HG03460 (cell line): ENCODE data around the gene RIN3.
A peak's percentile ranks its signal among the peaks of the same experiment; 100 is the strongest.

Experiments used
- ATAC-seq: cut with Tn5 transposase; IDR thresholded peaks from one replicate; pipeline ENCODE4 v1.9.1; 2021; ENCODE audit not compliant: unreplicated experiment

Gene RIN3

DNA sequence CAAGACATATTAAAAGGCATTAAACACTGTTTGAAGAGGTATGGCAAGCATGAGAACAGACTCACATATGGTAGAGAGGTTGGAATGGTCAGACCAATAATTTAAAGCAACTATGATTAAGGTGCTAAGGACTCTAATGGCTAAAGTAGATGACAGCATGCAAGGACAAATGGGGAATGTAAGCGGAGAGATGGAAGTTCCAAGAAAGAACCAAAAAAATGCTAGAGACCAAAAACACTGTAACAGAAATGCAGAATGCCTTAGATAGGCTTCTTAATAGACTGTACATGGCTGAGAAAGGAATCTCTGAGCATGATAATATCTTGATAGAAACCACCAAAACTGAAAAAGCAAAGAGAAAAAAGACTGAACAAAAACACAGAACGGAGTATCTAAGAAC, 77.4 kb downstream of the RIN3 start:
- no peak for ATAC-seq

DNA sequence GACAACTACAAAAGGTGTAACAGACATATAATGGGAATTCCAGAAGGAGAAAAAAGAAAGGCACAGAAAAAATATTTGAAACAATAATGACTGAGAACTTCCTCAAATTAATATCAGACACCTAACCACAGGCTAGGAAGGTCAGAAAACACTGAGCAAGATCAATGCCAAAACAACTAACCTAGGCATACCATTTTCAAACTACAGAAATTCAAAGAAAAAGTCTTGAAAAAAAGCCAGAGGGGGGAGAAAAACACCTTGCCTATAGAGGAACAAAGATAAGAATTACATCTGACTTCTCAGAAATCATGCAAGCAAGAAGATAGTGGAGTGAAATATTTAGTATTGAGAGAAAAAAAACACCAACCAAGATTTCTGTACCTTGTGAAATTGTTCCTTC, 77.8 kb downstream of the RIN3 start:
- ATAC-seq = no peak

DNA sequence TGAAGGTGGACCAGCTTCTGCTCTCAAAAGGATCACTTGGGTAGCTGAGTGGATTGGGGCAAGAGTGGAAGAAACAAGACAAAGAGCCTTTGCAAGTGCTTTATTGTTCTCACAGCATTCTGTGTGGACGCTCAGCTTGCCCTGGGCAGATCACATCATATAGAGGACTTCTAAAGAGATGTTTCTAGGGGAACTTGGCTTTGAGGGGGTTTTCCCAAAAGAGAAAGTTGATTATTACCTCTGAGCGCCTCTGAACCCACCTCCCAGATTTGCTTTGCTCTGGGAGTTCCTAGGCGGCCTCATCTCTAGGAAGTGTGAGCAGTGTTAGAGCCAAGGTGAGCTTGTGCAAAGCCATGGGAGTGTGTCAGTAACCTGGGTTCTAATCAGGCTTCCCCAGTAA, 81.7 kb downstream of the RIN3 start:
- ATAC-seq = peak; percentile 51

DNA sequence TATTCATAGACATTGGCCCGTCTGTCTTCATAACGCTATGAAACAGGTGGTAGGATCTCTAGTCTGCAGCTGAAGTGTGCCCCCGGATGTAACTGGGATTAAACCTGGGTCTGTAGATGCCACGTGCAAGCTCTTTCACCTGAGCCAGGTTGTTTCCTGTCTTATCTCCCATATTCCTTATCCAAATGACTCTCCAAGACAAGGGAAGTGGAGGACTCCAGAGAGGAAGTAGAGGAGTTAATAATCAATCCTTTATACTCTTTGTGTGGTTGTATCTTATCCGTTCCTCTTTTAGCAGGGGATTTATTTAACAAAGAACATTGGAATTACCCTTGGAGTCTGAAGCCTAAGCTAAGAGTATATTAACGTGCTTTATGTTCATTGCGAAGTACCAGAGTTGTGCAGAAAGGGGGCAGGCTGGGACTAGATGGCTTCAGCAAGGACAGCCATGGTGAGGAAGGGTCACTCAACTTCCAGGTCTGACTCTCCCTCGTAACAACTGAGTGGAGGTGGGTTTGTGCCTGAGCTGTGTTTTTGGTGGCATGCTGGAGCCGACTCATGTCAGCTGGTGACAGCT, 82.8 kb downstream of the RIN3 start:
- ATAC-seq = no peak

DNA sequence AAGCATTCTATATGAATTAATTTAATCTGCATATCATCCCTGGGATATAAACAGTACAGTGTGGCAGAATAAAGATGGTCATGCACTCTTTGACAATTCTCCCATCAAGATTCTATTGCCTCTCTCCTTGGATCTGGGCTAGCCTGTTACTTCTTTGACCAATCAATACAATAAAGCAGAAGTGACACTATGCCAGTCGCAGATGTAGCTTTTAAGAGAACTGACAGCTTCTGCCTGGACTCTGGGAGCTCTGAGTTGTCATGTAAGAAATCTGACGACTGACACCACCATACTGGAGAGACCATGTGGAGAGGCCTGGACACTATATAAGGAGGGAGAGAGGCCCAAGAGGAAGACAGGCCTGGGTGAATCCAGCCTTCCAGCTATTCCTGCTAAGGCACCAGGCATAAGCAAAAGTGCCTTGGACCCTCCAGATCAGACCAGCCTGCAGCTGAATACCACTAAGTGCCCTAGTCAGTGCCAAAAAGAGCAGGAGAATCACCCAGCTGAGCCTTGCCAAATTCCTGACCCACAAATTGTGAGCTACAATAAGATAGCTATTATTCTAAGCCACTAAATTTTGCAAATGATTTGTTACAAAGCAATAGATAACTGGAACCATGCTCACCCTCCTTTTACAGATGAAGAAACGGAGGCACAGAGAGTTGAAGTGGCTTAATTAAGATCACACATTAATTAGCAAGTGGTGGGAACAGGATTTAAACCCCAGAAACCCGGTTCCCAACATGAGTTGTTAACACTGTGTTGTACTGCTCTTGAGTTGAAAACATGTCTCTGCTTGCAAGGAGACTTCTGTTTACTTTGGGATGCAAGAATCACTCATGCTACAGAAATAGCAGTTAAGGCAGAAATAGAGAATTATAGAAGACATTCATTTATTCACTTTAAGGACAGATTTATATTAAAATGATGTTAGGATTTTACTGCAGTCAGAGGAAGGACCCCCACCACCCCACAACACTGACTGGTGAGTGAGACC, 84.6 kb downstream of the RIN3 start:
- no peak for ATAC-seq

DNA sequence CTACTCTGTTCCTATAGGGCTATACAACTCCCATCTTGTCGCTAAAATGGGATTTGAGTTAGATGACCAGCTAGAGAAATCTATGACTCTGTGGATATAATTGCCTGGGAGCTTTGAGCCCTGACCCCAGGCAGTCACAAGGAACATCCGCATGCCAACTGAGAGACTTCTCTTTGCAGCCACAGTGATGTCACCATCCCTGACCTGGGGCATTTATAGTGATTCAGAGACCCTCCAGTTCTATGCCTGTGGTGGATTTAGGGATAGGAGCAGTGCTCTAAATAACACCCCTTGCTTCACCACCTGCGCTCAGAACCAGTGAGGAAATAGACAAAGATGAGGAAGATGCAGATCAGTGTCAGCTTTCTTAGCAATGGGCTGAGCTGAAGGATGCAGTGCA, 86.2 kb downstream of the RIN3 start:
- no peak for ATAC-seq

DNA sequence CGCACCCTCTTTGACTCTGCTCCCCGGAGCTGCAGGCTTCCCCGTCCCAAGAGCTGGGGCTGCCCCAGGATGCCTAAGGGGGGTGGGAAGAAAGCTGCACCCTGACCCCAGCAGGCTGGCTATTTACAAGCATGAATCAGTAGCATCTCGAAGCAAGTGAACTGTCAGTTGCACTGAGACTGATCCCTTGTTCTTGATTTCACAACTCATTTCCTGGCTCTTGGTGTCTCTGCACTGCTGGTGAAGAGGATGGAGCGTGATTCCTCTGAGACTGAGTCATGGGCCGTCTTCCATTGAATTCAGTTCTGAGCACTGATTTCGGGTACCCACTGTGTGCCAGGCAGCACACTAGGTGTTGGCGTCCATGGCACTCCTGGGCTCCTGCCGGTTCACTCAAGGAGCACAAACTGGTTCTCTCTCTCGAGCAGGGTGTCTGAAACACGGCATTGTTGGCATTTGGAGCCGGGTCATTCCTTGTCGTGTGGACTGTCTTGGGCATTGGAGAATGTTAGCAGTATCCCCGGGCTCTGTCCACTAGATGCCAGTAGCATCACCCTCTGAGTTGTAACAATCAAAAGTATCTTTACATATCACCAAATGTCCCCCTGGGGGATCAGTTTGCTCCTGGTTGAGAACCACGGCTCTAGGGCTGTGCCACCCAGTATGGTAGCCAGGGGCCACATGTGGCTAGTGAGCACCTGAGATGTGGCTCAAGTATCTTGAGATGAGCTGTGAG, 86.9 kb downstream of the RIN3 start:
- ATAC-seq = no peak

DNA sequence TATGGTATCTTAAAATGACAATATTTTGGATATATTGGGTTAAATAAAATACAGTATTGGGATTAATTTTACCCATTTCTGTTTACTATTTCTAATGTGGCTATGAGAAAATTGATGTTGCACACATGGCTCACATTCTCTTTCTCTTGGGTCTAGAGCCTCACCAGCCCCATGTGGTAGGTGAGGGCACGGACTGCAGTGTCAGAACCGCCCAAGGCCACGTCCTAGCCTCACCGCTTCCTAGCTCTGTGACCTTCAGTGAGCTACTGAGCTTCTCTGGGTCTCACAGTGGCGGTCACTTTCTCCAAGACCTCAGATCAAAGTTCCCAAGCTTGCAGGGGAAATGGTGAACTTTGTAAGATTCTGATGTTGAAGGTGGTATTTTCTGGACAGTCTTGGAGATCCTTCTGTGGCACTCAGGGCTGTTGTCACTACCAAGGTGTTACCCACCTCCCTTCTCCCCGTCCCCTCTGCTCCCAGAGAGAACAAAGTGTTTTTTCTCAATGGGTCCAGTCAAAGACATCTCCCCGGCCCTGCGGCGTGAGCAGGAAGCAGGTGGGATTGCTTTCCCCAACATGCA, 87.6 kb downstream of the RIN3 start:
- no peak for ATAC-seq

DNA sequence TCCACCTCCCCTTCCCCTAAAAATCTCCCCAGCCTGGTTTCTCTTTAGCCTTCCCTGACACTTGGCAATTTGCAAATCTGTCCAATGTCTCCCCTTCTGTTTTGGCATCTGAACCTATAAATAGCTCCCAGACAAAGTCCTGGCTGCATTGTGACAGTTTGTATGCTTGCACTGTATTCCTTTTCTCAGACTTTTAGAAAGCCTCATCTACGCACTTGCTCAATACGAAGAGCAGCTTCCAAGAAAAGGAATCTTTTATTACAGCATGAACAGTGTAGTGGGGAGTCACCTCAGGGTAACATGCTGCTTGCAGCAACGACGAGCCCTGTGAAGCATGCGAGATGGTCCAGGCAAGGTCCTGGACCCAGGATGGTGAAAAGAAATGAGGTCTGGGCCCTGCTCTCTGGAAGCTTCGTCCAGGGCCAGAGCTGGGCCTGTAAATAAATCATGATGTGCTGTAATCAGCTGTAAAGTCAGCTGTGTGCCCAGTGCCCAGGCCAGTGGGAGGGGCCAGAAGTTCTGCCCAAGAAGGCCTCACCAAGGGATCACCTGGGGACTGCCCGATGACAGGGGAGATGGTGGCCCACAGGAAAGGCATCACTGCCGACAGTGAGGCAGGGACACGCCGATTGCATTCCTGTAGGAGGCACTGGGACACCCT, 88.3 kb downstream of the RIN3 start:
- no peak for ATAC-seq

DNA sequence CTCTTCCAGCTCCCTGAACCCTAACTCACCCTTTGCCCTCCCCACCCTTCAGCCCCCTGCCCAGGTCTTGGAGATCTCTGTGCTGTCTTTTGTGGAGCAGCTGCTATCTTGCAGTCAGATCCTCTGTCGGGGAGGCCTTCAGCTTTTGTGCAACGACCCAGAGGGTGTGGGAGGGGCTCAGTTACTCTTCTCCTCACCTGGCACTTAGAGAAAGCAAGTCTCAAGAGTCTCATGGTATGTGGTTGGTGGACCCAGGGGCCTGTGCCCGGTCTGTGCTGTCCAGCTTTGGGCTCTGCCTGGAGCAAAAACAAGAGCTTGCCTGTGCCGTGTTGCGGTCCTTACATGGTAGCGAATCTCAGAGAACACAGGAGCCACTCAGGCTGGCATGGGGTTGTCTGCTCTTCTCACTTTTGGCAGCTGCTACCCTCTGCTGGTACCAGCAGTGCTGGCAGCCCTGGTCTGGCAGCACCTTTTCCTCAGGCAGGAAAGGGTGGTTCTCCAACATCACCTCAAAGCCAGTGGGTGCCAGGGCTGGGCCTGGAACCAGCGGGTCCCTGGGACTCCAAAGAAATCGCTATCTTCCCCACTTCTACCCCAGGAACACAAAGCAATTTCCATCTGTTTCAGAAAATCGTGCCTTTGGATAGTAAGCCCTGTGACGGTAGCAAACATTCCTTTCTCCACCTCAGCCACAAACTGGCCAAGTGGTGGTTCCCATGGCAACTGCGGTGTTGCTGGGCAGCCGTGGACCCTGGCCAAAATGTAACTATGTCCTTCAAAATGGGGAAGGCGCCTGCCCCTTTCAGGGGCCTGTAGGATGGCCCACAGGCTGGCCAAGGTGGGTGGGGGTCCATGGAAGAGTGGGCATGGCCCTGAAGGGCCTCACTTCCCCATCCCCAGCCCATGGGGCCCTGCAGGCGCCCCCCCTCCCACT, 90.0 kb downstream of the RIN3 start:
- no peak for ATAC-seq

DNA sequence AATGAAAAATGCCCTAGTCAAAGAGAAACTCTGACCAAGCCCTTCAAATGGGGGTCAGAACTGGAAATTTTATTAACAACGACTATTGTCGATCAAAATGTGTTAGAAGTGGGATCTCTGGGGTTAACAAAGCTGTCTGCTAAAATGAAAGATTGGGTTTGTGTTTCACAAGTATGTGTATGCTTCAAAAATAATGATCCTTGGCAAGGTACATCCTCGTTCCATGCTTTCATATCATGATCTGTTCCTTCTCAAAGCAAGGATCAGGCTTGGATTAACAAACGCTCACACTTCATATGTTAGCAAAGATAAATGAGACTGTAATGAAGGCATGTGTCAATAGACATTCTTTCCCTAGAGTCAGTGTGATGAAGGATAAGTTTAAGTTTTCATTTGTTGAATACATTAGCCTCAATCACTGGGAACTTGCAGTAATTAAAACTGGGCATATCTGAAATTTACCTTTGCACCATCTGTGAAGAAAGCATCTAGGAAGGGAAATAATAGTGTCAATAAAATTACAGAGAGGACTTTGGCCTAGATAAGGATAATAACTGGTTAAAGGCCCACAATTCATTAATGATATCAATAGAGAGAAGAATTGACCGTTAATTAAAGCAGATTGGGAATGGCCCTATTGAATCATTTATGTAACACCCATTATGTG, 91.8 kb downstream of the RIN3 start:
- ATAC-seq = no peak

DNA sequence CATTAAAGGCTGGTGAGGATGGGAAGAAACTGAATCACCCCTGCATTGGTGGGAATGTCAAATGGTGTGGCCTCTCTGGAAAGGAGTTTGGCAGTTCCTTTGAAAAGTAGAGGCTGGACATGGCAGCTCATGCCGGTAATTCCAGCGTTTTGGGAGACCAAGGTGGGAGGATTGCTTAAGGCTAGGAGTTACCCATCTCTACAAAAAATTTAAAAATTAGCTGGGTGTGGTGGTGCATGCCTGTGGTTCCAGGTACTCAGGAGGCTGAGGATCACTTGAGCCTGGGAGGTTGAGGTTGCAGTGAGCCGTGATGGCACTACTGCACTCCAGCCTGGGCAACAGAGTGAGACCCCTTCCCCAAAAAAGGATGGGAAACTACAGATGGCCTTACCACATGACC, 93.7 kb downstream of the RIN3 start:
- no peak for ATAC-seq

DNA sequence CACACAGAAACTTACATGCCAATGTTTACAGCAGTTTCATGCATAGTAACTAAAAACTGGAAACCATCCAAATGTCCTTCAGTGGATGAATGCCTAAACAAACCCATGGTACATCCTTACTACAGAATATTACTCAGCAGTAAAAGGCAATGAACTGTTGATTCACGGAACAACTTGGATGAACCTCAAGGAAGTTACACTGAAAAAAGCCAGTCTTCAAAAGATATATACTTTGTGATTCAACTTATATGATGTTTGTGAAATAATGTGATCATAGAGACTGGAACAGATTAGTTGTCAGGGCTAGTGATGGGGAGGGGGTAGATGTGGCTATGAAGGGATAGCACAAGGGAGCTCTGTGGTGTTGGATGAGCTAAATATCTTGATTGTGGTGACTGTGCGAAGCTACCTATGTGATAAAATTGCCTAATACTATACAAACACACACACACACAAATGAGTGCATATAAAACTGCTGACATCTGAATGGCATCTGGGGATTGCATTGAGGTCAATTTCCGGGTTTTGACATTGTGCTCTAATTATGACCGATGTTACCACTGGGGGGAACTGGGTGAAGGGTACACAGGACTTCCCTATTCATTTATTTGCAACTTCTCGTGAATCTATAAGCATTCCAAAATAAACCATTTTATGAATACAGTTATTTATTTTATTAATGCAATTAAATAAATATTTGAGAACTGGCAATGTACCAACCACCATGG, 94.3 kb downstream of the RIN3 start:
- no peak for ATAC-seq

DNA sequence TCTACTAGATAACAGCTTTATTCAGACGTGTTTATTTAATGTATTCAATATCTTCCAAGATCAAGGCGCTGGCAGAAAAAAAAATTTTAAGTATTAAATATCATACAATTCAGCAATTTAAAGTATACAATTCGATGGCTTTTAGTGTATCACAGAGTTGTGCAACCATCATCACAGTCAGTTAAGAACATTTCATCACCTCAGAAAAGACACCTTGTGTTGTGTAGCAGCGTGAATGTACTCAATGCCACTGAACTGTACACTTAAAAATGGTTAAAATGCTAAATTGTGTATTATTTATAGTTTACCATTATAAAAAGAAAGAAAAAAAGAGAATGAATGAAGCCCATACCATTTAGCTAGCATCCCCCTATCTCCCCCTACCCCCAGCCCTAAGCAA, 96.4 kb downstream of the RIN3 start:
- no peak for ATAC-seq

DNA sequence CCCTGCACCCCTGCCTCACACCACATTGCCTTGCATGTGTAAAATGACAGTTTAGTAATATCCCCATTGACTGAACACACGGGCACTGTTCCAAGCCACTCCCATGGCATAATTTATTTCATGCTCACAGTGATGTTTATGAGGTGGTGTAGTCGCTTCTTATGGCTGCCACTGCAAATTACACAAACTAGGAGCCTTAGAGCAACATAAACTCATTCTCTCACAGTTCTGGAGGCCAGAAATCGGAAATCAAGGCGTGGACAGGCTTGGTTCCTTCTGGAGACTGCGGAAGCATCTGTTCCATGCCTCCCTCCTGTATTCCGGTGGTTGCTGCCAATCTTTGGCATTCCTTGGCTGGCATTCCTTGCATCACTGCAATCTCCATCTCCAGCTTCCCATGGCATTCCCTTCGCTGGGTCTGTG, 97.3 kb downstream of the RIN3 start:
- ATAC-seq = no peak

DNA sequence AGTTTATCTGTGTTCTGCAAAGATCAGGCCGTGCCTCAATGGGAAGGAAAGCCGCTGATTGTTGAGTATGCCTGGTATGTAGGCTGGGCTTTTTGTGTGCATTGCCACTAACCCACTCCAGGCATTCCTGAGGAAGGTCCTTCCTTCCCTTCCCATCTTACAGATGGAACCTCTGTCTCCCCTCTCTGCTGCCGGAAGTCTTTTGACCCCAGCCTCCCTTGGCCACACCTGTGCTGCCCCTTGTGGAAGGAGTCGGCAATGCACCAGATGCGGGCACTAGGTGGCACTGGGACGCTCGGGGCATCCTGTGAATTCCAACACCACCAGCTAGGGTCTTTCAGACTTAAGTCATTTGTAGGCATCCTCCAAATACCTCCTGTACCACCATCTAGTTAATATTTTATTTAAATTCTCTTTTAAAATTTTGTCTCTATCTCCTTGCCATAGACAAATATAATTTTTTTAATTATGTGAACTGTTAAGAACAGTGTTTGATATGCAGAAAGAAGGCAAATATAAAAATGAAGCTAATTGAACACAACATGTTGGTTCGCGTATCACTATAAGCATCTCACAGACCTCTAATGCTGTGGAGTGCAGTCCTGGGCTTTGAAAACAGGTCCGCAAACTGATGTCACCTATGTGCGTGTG, 99.6 kb downstream of the RIN3 start:
- ATAC-seq = no peak

DNA sequence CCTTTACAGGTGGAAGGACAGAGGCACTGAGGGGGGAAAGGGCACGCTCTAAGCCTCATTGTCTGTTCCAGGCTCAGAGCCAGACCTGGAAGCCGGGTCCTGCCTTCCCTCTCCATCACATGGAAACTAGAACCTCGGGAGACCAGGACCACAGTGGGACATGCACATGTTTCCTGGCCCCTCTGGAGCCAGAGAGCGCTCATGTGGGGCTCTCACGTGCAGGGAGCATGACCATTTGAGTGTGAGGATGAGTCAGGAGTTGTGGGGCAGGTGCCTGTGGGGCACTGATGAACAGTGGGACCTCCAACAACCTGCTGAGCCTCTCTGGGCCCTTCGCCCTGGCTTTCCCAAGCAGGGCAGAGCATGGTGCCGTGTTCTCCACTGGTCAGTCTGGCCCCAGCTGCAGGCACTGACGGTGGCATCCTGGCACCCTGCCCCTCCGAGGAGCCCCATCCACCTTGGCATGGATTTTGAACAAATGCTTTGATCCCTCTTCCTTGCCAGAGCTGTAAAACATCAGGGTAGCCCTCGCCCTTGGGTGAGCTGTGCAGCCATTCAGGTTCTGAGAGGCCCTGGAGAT, 100.2 kb downstream of the RIN3 start:
- ATAC-seq = no peak

DNA sequence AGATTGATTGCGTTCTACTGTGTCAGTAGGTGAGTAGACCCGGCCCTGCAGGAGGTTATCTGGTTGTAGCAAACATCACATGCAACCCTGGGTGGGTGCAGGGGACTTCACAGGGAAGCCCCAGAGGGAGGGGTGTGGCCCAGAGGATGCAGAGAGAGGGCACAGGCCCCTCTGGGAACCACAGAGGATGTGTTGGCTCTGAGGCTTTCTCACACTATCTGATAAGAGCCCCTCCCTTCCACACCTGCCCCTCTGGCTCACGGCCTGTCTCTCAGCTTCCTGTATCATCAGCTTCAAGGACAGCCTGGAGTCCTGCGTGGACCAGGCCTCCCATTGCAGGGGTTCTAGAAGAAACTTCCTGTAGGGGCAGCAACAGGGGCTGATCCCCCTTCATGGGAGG, 101.9 kb downstream of the RIN3 start:
- ATAC-seq = peak; percentile 95
